ENCODE data around the gene ERBB3.
A peak's percentile ranks its signal among the peaks of the same experiment; 100 is the strongest.

Gene ERBB3

DNA sequence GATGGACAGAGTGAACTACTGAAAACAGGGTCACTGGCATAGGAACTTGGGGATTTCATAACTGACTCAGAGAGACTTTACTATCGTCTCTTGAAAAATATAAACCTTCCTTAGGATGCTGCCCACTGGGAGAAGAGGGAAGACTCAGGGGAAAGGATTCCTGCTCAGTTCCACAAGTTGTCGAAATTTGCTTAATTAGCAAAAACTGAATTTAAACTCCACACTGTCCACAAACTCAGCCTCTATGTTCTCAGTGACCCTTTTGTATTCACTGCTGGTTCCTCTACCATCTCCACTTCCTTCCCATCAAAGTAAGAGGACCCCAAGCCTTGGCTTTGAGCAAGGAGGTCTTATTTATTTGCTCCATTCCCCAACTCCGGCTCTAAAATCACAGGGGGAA, 65.3 kb downstream of the ERBB3 start:
- TF ChIP-seq, protein P1, sequence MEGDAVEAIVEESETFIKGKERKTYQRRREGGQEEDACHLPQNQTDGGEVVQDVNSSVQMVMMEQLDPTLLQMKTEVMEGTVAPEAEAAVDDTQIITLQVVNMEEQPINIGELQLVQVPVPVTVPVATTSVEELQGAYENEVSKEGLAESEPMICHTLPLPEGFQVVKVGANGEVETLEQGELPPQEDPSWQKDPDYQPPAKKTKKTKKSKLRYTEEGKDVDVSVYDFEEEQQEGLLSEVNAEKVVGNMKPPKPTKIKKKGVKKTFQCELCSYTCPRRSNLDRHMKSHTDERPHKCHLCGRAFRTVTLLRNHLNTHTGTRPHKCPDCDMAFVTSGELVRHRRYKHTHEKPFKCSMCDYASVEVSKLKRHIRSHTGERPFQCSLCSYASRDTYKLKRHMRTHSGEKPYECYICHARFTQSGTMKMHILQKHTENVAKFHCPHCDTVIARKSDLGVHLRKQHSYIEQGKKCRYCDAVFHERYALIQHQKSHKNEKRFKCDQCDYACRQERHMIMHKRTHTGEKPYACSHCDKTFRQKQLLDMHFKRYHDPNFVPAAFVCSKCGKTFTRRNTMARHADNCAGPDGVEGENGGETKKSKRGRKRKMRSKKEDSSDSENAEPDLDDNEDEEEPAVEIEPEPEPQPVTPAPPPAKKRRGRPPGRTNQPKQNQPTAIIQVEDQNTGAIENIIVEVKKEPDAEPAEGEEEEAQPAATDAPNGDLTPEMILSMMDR (IDR thresholded peaks at IDR 0.05; ENCODE audit: low read depth, low read length, missing control alignments) = no peak
- no peak for DNase-seq (ENCODE audit: extremely low read depth, low read depth)
- H3K4me3 ChIP-seq (replicated peaks; ENCODE audit: low read depth, low read length) = no peak overlapping the region

DNA sequence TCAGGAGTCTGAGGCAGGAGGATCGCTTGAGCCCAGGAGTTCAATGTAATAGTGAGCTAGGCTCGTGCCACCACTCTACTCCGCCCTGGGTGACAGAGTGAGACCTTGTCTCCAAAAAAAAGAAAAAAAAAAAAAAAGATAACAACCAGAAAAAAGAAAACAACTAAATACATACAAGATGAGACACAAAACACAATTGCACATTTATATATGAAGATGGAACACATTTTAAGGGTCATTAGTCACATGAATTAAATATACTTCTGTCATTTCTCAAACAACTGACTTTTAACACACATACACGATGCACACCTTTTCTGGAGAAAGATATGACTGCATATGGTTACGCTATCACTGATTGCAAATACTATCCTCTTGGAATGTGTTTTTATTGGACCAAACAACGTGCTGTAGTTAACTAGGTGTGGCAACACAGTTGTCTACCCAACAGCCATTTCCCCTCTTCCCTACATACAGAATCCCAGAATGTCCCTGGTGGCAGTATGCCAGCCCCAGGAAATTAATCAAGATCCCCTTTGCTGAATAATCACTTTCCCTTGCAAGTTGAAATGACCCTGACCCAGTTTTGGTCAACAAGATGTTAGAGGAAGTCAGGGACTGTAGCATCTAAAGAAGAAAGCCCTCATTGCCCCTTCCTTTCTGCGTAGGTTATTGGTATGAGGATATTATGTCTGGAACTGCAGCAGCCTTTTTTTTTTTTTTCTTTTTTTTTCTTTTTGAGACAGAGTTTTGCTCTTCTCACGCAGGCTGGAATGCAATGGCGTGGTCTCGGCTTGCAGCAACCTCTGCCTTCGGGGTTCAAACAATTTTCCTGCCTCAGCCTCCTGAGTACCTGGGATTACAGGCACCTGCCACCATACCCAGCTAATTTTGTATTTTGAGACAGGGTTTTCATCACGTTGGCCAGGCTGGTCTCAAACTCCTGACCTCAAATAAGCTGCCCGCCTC, 66.8 kb downstream of the ERBB3 start:
- H3K4me3 ChIP-seq (replicated peaks; ENCODE audit: low read depth, low read length) = no peak overlapping the region
- TF ChIP-seq, protein P1 (IDR thresholded peaks at IDR 0.05; ENCODE audit: low read depth, low read length, missing control alignments) = no peak
- no peak for DNase-seq (ENCODE audit: extremely low read depth, low read depth)

DNA sequence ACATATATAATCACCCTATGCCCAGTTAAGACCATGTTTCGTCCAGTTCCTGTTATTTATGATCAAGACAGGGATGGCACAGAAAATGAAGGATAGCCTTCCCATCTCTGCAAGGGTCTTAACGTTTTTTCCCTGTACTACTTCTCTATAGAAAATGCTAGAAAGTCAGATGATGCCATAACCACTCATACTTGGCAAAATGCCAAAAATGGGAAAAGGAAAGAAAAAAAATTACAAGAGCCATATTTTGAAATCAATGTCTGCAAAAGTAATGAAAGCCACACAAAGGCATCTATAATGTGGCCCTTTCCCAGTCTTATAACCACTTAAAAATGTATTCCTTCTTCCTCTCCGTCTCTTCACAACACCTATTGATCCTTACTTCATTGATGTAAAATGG, 70.6 kb downstream of the ERBB3 start:
- no peak for DNase-seq (ENCODE audit: extremely low read depth, low read depth)
- no peak overlapping the region for H3K4me3 ChIP-seq (replicated peaks; ENCODE audit: low read depth, low read length)
- TF ChIP-seq, protein P1 (IDR thresholded peaks at IDR 0.05; ENCODE audit: low read depth, low read length, missing control alignments) = no peak

DNA sequence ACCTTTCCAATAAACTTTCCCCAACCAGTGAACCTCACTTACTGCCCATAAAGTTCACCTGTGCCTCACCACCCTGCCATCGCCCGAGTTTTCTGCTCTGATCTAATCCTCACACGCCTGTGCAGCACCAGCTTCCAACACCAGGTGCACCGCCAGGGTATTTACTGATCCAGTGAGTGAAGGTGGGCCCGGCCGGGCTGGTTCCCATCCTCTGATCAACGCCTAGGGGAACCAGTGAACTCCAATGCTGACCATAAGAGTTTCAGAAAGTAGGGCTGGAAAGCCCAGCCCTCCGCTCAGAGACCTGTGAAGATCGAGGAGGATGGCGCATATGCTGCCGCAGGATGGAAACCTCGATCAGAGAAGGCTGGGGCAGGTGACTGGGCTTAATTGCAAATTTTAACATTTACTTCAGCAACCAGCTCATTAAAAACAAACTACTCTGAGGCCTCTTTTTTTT, 71.7 kb downstream of the ERBB3 start:
- TF ChIP-seq, protein P1 (IDR thresholded peaks at IDR 0.05; ENCODE audit: low read depth, low read length, missing control alignments) = peak; percentile 28
- no peak for DNase-seq (ENCODE audit: extremely low read depth, low read depth)
- H3K4me3 ChIP-seq (replicated peaks; ENCODE audit: low read depth, low read length) = peak overlapping the region; percentile 80

DNA sequence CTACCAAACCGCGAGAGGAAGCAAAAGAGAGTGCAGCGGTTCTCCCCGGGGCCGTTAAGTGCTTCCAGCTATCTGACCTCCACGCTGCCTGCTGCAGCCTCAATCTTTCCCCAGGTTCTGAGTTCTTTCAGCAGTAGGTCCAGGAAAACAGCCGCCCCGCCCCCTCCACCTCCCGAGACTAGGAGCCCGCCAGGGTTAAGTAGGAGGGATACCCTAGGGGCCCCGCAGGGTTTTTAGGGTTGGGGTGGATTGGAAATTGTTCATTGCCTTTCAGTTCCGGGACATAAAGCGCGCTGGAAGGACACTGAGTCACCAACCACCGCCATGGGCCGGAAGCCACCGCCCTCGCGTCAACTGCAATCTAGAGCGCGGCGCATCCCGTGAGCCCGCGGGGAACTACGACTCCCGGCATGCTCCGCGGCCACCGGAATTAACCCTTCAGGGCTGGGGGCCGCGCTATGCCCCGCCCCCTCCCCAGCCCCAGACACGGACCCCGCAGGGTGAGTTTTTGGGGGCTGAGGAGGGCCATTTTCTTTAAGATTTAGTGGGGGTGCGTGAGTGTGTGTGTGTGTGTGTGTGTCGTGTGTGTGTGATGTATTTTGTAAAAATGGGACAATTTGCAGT, 72.3 kb downstream of the ERBB3 start, which contains the start of gene MYL6B:
MYL6B (plus strand) TSS at position 456 of the 624 bp plus-strand sequence. CDS start 1,332 bp downstream, outside the sequence.
- H3K4me3 ChIP-seq (replicated peaks; ENCODE audit: low read depth, low read length) = peak within 1 kb of the TSS; percentile 80
- peak; percentile 75 for DNase-seq (ENCODE audit: extremely low read depth, low read depth)
- TF ChIP-seq, protein P1 (IDR thresholded peaks at IDR 0.05; ENCODE audit: low read depth, low read length, missing control alignments) = no peak

Measured in HFF-Myc (cell line).